Fibroblast of lung (primary cell): Measurements from ENCODE around the gene RPGRIP1.

Experiments used
- EZH2 ChIP-seq: IDR thresholded peaks from 2 replicates; pipeline ENCODE4 v1.5.1; 2012; ENCODE audit warnings: low read length, control low read depth, mild to moderate bottlenecking; ENCODE audit errors: missing control alignments
- TF ChIP-seq, protein P1 (sequence below), 2 donors: IDR thresholded peaks in 1 of 2; conservative IDR thresholded peaks in 1 of 2; 1 replicate in 1 of 2; 2 replicates in 1 of 2; pipeline ENCODE4 v1.5.1; 2011 to 2012; ENCODE audit warnings: low read length in 2 of 2, control low read depth in 1 of 2, inconsistent platforms in 1 of 2, low read depth in 1 of 2, mild to moderate bottlenecking in 1 of 2

DNA sequence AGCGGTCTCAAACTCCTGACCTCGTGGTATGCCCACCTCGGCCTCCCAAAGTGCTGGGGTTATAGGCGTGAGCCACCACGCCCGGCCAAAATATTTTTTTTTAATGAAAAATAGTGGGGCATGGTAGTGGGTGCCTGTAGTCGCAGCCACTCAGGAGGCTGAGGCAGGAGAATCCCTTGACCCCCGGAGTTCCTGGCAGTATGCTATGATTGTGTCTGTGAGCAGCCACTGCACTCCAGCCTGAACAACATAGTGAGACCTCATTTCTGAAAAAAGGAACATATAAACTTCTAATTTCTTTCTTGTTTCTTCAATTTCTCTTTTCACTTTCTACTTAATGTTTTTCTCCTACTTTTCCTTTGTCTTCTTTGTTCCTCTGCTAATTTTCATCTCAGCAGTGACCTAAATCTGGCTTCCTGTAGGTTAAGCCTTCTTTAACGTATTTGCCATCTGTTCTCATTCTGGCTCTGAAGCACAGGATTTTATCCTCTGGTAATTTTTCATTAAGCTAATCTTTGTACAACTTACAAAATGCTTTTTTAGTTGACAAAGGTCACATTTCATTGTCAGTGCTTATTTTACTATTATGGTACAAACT lies 4.5 kb upstream of the RPGRIP1 start:
- TF ChIP-seq, protein P1, sequence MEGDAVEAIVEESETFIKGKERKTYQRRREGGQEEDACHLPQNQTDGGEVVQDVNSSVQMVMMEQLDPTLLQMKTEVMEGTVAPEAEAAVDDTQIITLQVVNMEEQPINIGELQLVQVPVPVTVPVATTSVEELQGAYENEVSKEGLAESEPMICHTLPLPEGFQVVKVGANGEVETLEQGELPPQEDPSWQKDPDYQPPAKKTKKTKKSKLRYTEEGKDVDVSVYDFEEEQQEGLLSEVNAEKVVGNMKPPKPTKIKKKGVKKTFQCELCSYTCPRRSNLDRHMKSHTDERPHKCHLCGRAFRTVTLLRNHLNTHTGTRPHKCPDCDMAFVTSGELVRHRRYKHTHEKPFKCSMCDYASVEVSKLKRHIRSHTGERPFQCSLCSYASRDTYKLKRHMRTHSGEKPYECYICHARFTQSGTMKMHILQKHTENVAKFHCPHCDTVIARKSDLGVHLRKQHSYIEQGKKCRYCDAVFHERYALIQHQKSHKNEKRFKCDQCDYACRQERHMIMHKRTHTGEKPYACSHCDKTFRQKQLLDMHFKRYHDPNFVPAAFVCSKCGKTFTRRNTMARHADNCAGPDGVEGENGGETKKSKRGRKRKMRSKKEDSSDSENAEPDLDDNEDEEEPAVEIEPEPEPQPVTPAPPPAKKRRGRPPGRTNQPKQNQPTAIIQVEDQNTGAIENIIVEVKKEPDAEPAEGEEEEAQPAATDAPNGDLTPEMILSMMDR (conservative IDR thresholded peaks at IDR 0.05 in 1 of 2, IDR thresholded peaks at IDR 0.05 in 1 of 2; ENCODE audit: low read depth in 1 of 2, low read length in 2 of 2), result no peak
- TF ChIP-seq EZH2, result no peak
